ENCODE measurements around the gene SF3B5. TPM values are rescaled to one million over a fixed set of nuclear protein-coding genes. Genes with fewer than 3 reads are reported as not detected.

The SF3B5 gene
- total RNA-seq, 1 donor from 2014 or later: 114 TPM

- Histone ChIP-seq H3K36me3 (no peaks in the 10 kb centered on the region), H3K4me3 (no peak overlapping the region), H3K27ac (no peak overlapping the region), H3K27me3 (no peaks in the 10 kb centered on the region), H3K4me1 (peaks cover 5% of the 10 kb centered on the region), H3K9me3 (no peaks in the 10 kb centered on the region)
- DNase-seq: no peak
- TF ChIP-seq, protein P1, sequence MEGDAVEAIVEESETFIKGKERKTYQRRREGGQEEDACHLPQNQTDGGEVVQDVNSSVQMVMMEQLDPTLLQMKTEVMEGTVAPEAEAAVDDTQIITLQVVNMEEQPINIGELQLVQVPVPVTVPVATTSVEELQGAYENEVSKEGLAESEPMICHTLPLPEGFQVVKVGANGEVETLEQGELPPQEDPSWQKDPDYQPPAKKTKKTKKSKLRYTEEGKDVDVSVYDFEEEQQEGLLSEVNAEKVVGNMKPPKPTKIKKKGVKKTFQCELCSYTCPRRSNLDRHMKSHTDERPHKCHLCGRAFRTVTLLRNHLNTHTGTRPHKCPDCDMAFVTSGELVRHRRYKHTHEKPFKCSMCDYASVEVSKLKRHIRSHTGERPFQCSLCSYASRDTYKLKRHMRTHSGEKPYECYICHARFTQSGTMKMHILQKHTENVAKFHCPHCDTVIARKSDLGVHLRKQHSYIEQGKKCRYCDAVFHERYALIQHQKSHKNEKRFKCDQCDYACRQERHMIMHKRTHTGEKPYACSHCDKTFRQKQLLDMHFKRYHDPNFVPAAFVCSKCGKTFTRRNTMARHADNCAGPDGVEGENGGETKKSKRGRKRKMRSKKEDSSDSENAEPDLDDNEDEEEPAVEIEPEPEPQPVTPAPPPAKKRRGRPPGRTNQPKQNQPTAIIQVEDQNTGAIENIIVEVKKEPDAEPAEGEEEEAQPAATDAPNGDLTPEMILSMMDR (IDR thresholded peaks at IDR 0.05): no peak
- intact Hi-C loops (cut with DNase I): no loop called here
- no peak for ATAC-seq
These were observed 28.5 kb downstream of the SF3B5 start for GRCh38 chr6:144066741-144067484.

GRCh38 chr6:144066255-144066654 lies 29.1 kb downstream of the SF3B5 start:
- H3K9me3 ChIP-seq: no peaks in the 10 kb centered on the region
- intact Hi-C loops (cut with DNase I): no loop called here
- H3K4me3 ChIP-seq: no peak overlapping the region
- peaks cover 5% of the 10 kb centered on the region for H3K4me1 ChIP-seq
- no peak overlapping the region for H3K27ac ChIP-seq
- H3K27me3 ChIP-seq: no peaks in the 10 kb centered on the region
- TF ChIP-seq, protein P1 (IDR thresholded peaks at IDR 0.05): no peak
- no peaks in the 10 kb centered on the region for H3K36me3 ChIP-seq
- ATAC-seq (no peak), DNase-seq (no peak)

GRCh38 chr6:144065213-144065660 lies 30.1 kb downstream of the SF3B5 start:
- peaks cover 5% of the 10 kb centered on the region for H3K4me1 ChIP-seq
- H3K9me3 ChIP-seq: no peaks in the 10 kb centered on the region
- DNase-seq (no peak), ATAC-seq (no peak)
- intact Hi-C loops (cut with DNase I): no loop called here
- H3K36me3 ChIP-seq: no peaks in the 10 kb centered on the region
- H3K27me3 ChIP-seq: no peaks in the 10 kb centered on the region
- TF ChIP-seq, protein P1 (IDR thresholded peaks at IDR 0.05): no peak
- peak overlapping the region; percentile 68 for H3K4me3 ChIP-seq
- H3K27ac ChIP-seq: no peak overlapping the region

DNA sequence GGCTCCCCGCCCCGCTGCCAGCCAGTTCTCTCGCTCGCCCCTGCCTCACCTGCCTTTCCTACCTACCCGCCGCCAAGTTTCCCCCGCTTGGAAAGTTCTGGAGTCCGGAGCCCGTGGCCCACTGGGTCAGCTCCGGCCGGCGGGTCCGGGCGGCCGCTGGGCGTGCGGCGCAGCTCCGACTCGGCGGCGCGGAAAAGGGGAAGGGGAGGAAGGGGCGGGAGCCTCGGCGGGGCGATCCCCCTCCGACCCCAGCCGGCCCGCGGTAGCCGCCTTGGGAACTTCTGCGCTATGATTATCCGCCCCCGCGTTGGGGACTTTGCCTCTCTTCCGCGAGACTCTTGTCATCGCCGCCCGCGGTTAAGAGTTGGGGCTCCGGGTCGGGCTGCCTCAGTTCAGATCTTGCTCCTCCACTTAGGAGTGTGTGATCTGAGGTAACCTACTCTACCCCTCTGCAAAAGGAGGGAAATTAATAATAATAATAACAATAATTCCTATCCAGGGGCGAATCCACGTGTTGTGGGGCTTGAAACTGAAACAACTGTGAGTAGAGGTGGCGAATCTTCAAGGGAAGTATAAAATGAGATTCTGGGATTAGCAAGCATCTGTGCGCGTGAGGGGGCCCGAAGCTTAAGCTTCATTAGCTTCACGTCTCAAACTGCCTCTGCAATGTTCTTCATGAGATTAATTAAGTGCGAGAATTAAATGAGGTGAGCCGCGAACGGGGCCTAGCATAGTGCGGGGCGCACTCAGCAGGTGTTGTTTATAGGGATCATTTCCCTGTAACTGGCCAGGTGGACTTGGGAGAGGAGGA lies 30.8 kb downstream of the SF3B5 start:
- ATAC-seq: peak; percentile 61
- Histone ChIP-seq H3K4me3 (peak overlapping the region; percentile 68), H3K27me3 (no peaks in the 10 kb centered on the region), H3K36me3 (no peaks in the 10 kb centered on the region), H3K4me1 (peaks cover 5% of the 10 kb centered on the region), H3K9me3 (no peaks in the 10 kb centered on the region), H3K27ac (peak overlapping the region; percentile 84)
- intact Hi-C loops (cut with DNase I): no loop called here
- DNase-seq: peak; percentile 84
- TF ChIP-seq, protein P1 (IDR thresholded peaks at IDR 0.05): no peak

- DNase-seq (peak; percentile 97), ATAC-seq (peak; percentile 98)
- Histone ChIP-seq H3K4me3 (peak overlapping the region; percentile 68), H3K4me1 (peaks cover 5% of the 10 kb centered on the region), H3K9me3 (no peaks in the 10 kb centered on the region), H3K36me3 (no peaks in the 10 kb centered on the region), H3K27me3 (no peaks in the 10 kb centered on the region), H3K27ac (peak overlapping the region; percentile 84)
- TF ChIP-seq, protein P1 (IDR thresholded peaks at IDR 0.05): peak; percentile 29
- intact Hi-C loops (cut with DNase I): no loop called here
These were observed 31.5 kb downstream of the SF3B5 start for GRCh38 chr6:144063744-144064401.

Measured in upper lobe of right lung (tissue), 1 donor.